ENCODE measurements around the gene TMED9.

GRCh38 chr5:177604116-177604521 is 12.1 kb downstream of the TMED9 start:
- TF ChIP-seq FOXP2 (optimal IDR thresholded peaks at IDR 0.05; ENCODE audit: borderline replicate concordance, extremely low read depth, extremely low read length, insufficient read depth), result no peak
- TF ChIP-seq REST (IDR thresholded peaks at IDR 0.05; ENCODE audit: insufficient read depth in 1 of 2, low read depth in 2 of 2, low read length in 2 of 2), result no peak
- TF ChIP-seq SIN3A (IDR thresholded peaks at IDR 0.05; ENCODE audit: borderline replicate concordance, insufficient read depth, low read length), result no peak
- TF ChIP-seq POLR2AphosphoS5 (IDR thresholded peaks at IDR 0.05; ENCODE audit: low read depth, low read length), result no peak
- TF ChIP-seq TAF1 (IDR thresholded peaks at IDR 0.05; ENCODE audit: borderline replicate concordance, insufficient read depth, low read length), result no peak
